Vagina (tissue), 2 donors: ENCODE results near the gene MCAM.

Experiments used
- CTCF ChIP-seq, 3 experiments: fragments of 450-650 bp in 2 of 3; fragments of 200-600 bp in 1 of 3; sonication (generic) in 1 of 3; IDR thresholded peaks; one replicate each; pipeline ENCODE4 v1.5.1; 2017 to 2019; ENCODE audit warnings: antibody characterized with exemption in 3 of 3, mild to moderate bottlenecking in 2 of 3, moderate library complexity in 2 of 3
- POLR2A ChIP-seq, 2 donors: fragments of 450-650 bp; IDR thresholded peaks; one replicate each; pipeline ENCODE4 v1.6.1; 2017; ENCODE audit warnings: antibody characterized with exemption in 2 of 2, mild to moderate bottlenecking in 2 of 2, moderate library complexity in 2 of 2
- POLR2AphosphoS5 ChIP-seq, 2 donors: sonication (generic); formaldehyde crosslinking; IDR thresholded peaks; one replicate each; pipeline ENCODE4 v1.9.0; 2017; ENCODE audit warnings: antibody characterized with exemption in 2 of 2, mild to moderate bottlenecking in 2 of 2, low read depth in 1 of 2; ENCODE audit not compliant: insufficient read depth in 1 of 2

- TF ChIP-seq CTCF (IDR thresholded peaks at IDR 0.05) (no peak), POLR2A (IDR thresholded peaks at IDR 0.05) (no peak), POLR2AphosphoS5 (IDR thresholded peaks at IDR 0.05; ENCODE audit: insufficient read depth in 1 of 2, low read depth in 1 of 2) (no peak)
Measured at GRCh38 chr11:119338965-119339588, 22.1 kb upstream of the MCAM start.
